ENCODE data around the gene USF1.

USF1 gene

DNA sequence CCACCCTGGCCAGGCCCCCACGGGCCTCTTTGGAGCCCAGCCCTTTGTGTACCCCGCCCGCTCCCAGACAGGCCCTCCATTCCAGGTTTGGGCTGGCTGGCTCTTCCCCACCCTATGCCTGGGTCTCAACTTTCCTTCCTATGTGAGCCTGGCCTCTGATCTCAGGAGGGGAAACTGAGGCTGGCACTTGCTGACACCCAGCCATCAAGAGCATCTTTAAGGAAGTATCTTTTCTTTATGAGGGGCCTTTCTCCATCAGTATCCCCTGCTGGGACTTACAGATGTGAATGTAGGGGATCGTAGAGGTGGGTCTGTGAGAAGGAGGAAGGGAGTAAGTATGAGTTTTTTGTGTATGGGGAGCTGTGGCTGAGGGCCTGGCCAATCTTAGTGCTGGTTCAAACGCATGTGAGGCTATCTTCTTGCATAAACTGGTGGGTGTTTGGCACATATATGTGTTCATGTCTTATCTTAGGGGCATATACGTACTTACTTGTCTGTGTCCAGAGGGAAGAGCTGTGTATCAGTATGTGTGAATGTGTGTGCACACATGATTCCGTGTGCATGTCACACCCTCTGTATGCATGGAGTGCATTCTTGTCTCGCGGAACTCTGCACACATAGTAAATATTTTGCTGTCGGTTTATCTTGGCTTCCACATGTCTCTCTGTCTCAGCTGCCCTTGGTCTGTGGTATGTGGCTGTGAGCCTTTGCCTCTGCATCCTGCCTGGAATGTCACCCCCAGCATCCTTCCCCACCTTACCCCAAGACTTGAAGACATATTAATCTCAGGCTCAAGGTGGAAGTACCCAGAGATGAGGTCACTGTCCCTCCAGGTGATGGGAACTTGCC, 38.2 kb upstream of the USF1 start:
- no peak for TF ChIP-seq GATA3 (IDR thresholded peaks at IDR 0.05; ENCODE audit: low read depth, low read length)
- TF ChIP-seq GATA2 (IDR thresholded peaks at IDR 0.05; ENCODE audit: low read depth, low read length) = no peak

DNA sequence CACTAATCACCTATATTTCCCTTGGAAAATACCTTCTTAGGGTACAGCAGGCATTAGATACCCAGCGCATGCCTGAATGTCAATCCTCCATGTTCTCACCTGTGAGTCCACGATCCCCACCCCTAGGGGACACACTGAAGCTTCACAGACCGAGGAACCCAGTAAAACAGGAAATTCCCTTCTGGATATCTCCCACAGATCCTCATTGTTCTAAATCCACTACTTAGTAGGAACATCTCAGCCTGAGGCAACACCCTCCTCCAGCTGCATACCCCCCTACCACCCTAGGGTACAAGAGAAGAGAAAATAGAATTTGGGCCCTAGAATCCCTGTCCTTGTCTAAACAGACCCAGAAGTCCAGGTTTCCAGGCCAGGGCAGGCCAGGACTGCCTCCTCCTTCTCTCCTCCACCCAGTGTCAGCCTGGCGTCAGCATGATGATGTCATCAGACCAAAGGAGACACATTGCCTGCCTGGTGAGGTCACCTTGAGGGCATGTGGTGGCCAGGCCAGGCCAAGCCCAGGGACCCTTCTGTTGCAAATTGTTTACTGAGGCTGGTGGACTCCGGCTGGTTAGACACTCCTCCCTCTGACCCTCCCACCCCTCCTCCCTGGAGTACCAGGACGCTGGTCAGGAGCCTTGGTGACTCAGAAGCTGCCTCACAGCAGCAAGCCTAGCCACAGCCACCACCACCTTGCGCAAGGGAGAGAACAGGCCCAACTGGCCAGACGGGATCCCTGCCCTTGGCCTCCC, 37.4 kb upstream of the USF1 start:
- no peak for TF ChIP-seq GATA3 (IDR thresholded peaks at IDR 0.05; ENCODE audit: low read depth, low read length)
- TF ChIP-seq GATA2 (IDR thresholded peaks at IDR 0.05; ENCODE audit: low read depth, low read length) = no peak

DNA sequence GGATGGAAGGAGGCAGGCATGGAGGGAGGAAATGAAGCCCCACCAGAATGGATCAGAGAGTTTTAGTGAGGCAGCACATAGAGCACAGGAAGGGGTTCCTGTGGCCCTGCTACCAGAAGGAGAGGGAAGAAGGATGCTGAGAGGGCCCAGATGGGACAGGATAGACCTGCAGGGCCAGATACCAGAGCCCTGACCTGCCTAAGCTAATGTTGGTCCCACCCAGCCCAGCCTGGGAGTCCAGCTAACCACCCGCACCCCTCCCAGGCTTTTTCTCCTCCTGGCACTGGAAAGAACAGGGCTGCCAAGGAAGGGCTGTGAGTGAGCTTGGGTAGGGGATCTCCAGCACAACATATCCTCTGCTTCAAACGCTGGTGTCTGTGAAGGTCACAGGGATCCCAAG, 36.7 kb upstream of the USF1 start:
- TF ChIP-seq GATA2 (IDR thresholded peaks at IDR 0.05; ENCODE audit: low read depth, low read length) = no peak
- no peak for TF ChIP-seq GATA3 (IDR thresholded peaks at IDR 0.05; ENCODE audit: low read depth, low read length)

DNA sequence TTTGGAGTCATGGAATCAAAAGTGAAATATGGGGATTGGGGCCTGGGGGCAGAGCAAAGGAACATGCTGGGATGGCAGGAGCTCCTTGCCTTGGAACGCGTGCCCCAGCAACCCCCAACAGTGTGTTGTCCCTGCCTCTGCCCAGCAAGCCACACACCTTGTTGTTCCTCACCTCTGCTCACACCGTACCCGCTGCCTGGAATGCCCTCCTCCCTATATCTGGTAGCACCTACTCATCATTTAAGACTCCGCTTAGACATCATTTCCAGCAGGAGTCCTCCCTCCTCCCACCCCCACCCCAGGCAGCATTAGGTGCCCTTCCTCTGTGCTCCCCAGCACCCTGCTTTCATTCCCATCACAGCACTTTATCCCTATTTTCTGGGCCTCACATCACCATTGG, 35.7 kb upstream of the USF1 start:
- TF ChIP-seq GATA3 (IDR thresholded peaks at IDR 0.05; ENCODE audit: low read depth, low read length) (no peak), GATA2 (IDR thresholded peaks at IDR 0.05; ENCODE audit: low read depth, low read length) (no peak)

DNA sequence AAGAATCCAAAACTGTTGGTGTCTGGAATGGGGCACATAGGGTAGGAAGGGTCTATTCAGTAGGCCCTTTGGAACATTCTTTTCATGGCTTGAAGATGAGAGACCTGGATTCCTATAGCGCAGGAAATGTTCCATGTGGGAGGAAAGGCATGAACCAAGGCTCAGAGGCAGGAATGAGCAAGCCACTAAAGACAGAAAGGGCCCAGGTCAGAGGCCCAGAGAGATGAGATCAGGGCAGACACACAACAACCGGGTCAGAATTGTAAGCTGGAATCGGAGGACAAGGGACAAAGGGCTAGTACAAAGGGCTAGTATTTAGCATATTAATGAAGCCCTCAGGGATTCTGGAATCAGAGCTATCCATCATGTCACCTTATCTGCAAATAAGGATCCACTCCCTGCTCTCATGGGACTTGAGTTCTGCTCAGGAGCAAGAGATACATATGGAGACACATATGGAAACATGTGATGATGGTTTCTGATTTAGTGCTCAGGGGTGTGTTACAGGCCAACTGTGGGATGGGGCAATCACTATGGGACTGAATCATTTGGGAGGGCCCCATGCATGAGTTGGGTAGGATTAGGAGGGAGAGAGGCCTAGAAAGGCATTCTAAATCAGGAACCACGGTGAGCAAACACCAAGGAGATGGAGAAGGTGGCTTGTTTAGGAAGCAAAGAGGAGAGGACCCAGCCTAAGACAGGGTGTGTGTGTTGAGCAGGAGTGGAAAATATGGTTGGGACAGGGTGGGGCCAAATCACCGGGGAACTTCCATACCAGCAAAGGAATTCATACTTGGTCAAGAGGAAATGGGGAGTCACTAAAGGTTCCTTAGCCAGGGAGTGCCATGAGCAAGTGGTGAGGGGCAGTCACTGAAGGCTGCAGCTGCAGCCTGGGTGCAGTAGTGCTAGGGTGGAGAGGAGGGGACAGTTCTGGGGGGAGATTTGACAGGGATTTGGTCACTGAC, 34.9 kb upstream of the USF1 start:
- TF ChIP-seq GATA2 (IDR thresholded peaks at IDR 0.05; ENCODE audit: low read depth, low read length) (no peak), GATA3 (IDR thresholded peaks at IDR 0.05; ENCODE audit: low read depth, low read length) (no peak)

DNA sequence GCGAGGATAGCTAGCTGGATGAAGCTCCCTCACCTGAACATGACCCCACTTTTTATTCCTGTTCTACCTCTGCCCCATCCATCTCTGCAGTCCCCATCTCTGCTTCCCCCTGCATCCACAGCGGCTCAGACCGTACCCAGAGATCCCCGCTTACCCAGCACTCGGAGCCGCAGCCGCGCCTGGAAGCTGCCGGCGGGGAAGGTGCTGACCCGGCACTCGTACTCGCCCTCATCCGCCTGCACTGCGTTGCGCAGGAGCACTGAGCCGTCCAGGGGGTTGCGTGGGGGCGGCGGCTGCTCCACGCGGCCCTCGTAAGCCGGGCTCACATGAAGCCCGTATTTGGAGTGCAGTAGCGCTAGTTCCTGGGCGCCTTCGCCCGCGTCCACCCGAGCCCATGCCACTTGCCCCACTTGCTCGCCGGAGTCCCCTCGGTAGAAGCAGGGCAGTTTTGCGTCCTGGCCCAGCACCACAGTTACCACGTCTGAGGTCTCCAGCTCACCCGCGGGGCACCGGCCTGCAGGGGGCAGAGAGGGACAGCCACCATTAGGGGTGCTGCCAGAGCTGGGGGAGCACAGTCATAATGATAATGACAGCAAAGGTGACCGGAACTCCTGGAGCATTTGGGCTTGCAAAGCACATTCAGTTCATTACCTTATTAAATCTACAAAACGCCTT, 33.8 kb upstream of the USF1 start:
- TF ChIP-seq GATA2 (IDR thresholded peaks at IDR 0.05; ENCODE audit: low read depth, low read length) (no peak), GATA3 (IDR thresholded peaks at IDR 0.05; ENCODE audit: low read depth, low read length) (no peak)

DNA sequence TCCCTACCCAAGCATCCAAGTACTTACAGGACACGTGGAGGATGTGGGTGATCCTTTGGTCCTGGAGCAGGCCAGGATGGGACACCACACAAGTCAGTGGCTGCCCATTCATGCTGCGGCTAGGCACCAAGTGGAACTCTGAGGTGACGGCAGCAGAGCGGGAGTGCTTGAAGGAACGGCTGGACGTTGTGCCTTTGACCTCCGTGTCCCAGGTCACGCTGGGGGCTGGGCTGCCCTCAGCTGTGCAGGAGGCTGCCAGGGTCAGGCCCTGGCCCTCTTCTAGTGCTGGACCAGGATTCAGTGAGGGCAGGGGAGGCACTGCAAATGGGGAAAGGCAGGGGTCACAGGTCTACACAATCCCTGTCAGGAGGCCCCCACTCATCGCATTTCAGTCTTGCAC, 31.6 kb upstream of the USF1 start:
- TF ChIP-seq GATA3 (IDR thresholded peaks at IDR 0.05; ENCODE audit: low read depth, low read length) (no peak), GATA2 (IDR thresholded peaks at IDR 0.05; ENCODE audit: low read depth, low read length) (no peak)

DNA sequence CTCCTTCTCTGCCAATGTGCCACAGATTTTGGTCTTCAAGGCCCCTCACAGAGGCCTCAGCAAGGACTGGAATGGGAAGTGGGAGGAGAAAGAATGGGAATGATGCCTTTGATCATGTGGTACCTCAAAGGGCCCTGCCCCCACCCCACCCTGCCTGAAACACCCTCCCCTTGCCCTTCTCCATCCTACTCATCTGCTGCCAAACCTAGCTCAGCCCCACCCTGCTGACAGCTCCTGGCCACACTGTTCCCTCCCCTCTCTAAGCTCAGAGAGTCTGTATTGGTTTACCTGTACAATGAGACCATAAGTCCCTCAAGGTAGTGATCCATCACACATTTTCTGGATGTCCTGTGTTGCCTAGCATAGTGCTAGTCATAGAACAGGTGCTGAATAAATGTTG, 30.6 kb upstream of the USF1 start:
- TF ChIP-seq GATA2 (IDR thresholded peaks at IDR 0.05; ENCODE audit: low read depth, low read length) = no peak
- TF ChIP-seq GATA3 (IDR thresholded peaks at IDR 0.05; ENCODE audit: low read depth, low read length) = no peak

DNA sequence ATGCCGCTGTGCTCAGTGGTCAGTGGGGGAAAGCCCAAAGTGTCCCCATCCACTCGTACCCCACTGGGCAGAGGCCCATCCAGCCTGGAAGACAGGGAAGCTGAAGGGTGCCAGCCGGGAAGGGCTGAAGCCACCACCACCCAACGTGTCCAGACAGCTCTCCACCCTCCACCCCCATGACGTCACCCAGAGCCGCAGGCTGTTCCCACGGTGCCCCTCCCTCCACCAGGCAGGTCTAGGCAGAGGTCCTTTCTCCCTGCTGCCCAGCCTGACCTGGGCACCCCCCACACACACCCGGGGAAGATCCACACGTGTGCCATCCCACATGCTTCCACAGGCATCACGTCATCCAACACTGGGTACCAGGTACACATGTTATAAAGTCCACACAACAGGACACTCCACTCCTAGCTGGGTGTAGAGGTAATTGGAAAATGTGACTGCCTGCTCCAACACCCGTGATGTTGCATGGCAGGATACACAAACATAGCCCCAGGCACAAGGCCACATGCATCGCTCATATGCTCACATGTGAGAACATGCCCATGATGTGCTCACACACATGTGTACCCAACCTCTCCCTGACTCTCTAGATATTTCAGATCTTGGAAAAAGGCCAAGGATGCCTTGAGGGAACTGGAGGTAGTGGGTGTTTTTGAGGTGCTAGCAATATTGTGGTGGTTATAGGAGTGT, 29.0 kb upstream of the USF1 start:
- TF ChIP-seq GATA3 (IDR thresholded peaks at IDR 0.05; ENCODE audit: low read depth, low read length) (no peak), GATA2 (IDR thresholded peaks at IDR 0.05; ENCODE audit: low read depth, low read length) (no peak)

DNA sequence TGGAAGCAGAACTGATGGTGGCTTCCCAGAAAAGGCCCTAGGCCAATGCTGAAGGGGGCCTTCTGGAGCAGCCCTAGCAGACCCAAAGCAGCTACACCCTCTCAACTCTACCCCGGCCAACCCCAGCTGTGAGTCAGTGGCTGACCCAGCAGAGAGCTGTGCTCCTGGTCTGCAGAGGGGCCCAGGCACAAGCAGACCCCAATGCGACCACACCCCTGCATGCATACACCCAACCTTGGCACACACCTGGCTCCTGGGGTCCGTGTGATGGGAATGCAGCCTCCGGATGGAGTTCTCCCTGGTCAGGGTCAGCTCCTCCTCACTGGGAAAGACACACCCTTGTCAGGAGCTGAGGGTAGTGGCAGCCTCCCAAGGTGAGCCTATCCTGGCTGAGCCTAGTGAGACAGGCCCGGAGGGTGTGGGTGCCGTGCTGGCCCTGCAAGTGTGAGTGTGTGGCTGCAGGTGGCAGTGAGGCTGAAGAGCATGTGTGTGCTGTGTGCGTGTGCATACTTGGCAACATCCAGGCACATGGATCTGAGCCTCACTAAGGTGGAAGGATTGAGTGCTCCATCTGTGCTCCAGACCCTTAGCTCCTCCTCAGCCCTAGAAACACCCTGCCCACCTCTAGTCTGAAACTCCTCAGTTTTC, 27.8 kb upstream of the USF1 start:
- TF ChIP-seq GATA2 (IDR thresholded peaks at IDR 0.05; ENCODE audit: low read depth, low read length) (no peak), GATA3 (IDR thresholded peaks at IDR 0.05; ENCODE audit: low read depth, low read length) (no peak)

DNA sequence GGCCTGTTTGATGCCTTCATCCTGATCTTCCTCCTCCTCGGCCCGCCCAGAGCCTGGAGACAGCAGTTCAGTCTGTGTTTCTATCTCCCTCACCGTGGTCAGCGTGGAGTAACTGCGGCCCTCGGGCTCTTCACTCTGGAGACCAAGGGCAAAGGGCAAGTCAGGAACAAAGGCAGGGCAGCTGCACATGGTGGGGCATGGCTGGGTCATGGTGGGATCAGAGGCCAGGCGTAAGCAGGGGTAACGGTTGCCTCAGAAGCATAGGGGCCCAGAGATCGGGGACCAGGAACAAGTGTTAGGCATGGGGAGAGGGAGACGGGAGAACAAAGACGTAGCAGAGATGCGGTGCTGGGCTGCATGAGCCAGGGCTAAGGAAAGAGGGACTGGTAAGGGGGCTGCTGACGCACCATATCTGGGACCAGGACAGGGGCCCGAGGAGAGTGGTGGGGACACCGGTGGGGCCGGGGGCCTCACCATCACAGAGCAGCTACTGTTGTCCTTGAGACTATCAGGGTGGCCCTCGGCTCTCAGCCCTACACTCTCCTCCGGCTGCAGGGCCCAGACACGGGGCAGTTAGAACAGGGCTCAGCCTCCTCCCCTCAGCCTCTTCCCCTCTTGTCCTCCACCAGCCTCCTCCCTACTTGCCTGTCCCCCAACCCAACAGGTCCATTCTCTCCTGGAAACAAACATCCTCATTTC, 27.1 kb upstream of the USF1 start:
- TF ChIP-seq GATA2 (IDR thresholded peaks at IDR 0.05; ENCODE audit: low read depth, low read length) (no peak), GATA3 (IDR thresholded peaks at IDR 0.05; ENCODE audit: low read depth, low read length) (no peak)

DNA sequence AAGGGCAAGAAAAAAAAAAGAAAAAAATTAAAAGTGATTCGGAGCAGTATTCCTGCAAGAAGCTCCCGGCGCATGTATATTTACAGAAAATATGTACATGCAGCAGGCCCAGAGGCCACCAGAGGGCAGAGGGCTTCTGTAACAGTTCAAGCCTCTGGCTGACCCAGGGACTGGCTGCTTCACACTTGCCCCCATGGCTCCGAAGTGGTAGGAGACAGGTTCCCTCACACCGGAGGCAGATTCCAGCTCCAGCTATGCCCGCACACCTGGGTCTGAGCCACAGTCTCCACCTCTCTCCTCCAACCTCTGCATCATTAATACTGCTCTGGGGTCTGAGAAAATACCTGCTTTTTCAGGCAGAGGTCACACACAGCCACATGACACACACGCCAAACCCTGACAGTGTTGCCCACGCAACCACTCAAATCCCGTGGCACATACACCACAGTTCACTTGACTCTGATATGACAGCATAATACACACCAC, 26.2 kb upstream of the USF1 start:
- TF ChIP-seq GATA3 (IDR thresholded peaks at IDR 0.05; ENCODE audit: low read depth, low read length) (no peak), GATA2 (IDR thresholded peaks at IDR 0.05; ENCODE audit: low read depth, low read length) (no peak)

Measured in SH-SY5Y (cell line).